ENCODE measurements around the gene ADRA2C. TPM values are rescaled to one million over a fixed set of nuclear protein-coding genes. Genes with fewer than 3 reads are reported as not detected.

The ADRA2C gene
- total and polyA plus RNA-seq, 4 donors, result 0.23 to 5.4 (median 1.9) TPM

DNA sequence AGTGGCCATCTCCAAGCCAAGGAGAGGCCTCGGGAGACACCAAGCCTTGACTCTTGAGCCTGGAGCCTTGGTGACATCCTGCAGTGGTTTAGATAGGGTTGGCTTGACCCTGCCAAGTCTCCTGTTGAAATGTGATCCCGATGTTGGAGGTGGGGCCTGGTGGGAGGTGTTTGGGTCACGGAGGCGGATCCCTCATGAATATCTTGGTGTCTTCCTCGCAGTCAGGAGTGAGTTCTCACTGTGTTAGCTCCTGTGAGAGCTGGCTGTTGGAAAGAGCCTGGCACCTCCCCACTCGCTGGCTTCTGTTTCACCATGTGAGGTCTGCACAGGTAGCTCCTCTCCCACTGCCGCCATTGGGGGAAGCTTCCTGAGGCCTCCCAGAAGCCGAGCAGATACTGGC lies 38.8 kb downstream of the ADRA2C start:
- ATAC-seq (ENCODE audit: insufficient read depth, low FRiP score) (no peak), DNase-seq (no peak)
- Histone ChIP-seq H3K27ac (ENCODE audit: low read depth in 1 of 2, low read length in 1 of 2) (no peak overlapping the region), H3K4me1 (ENCODE audit: control insufficient read depth in 5 of 5, insufficient read depth in 5 of 5, low read length in 5 of 5) (no peaks in the 10 kb centered on the region), H3K27me3 (ENCODE audit: control insufficient read depth in 3 of 3, insufficient read depth in 3 of 3, low read length in 2 of 3) (peaks cover 8 to 17% (median 9%) of the 10 kb centered on the region in 3 donors), H3K36me3 (ENCODE audit: control insufficient read depth in 4 of 4, insufficient read depth in 4 of 4, low read length in 4 of 4) (no peaks in the 10 kb centered on the region), H3K4me3 (no peak overlapping the region), H3K9ac (ENCODE audit: insufficient read depth in 1 of 2, low read length in 2 of 2) (no peak overlapping the region), H3K9me3 (ENCODE audit: control insufficient read depth in 4 of 4, insufficient read depth in 3 of 4, low read length in 3 of 4) (no peaks in the 10 kb centered on the region)
- WGBS, 2 donors, result 89 to 94% methylated on average over 8 of the region's 8 CpGs
- TF ChIP-seq, protein P1, sequence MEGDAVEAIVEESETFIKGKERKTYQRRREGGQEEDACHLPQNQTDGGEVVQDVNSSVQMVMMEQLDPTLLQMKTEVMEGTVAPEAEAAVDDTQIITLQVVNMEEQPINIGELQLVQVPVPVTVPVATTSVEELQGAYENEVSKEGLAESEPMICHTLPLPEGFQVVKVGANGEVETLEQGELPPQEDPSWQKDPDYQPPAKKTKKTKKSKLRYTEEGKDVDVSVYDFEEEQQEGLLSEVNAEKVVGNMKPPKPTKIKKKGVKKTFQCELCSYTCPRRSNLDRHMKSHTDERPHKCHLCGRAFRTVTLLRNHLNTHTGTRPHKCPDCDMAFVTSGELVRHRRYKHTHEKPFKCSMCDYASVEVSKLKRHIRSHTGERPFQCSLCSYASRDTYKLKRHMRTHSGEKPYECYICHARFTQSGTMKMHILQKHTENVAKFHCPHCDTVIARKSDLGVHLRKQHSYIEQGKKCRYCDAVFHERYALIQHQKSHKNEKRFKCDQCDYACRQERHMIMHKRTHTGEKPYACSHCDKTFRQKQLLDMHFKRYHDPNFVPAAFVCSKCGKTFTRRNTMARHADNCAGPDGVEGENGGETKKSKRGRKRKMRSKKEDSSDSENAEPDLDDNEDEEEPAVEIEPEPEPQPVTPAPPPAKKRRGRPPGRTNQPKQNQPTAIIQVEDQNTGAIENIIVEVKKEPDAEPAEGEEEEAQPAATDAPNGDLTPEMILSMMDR (IDR thresholded peaks at IDR 0.05; ENCODE audit: control extremely low read depth, extremely low read depth), result no peak

DNA sequence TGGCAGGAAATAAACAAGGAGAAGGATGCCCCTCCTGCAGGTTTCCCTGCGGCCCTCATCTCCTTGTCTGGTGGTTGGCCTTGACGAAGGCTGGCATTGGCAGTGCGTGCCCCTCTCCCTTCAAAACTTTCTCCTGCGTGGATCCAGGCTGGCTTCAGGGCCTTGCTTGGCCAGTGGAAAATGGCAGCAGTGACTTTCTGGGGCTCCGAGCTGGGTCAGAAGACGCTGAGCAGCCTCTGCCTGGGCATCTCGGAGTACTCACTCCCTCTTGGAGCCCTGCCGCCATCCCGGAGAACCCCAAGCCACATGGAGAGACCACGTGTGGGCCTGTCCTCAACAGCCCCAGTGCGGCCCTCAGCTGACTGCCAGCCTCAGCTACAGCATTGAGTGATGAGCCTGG lies 39.5 kb downstream of the ADRA2C start:
- TF ChIP-seq, protein P1 (IDR thresholded peaks at IDR 0.05; ENCODE audit: control extremely low read depth, extremely low read depth), result no peak
- no peaks in the 10 kb centered on the region for H3K4me1 ChIP-seq (ENCODE audit: control insufficient read depth in 5 of 5, insufficient read depth in 5 of 5, low read length in 5 of 5)
- H3K9me3 ChIP-seq (ENCODE audit: control insufficient read depth in 4 of 4, insufficient read depth in 3 of 4, low read length in 3 of 4), result no peaks in the 10 kb centered on the region
- H3K36me3 ChIP-seq (ENCODE audit: control insufficient read depth in 4 of 4, insufficient read depth in 4 of 4, low read length in 4 of 4), result no peaks in the 10 kb centered on the region
- no peak overlapping the region for H3K4me3 ChIP-seq
- DNase-seq (no peak), ATAC-seq (ENCODE audit: insufficient read depth, low FRiP score) (no peak)
- no peak overlapping the region for H3K9ac ChIP-seq (ENCODE audit: insufficient read depth in 1 of 2, low read length in 2 of 2)
- peaks cover 8 to 14% (median 9%) of the 10 kb centered on the region in 3 donors for H3K27me3 ChIP-seq (ENCODE audit: control insufficient read depth in 3 of 3, insufficient read depth in 3 of 3, low read length in 2 of 3)
- 93 to 95% methylated on average over 11 of the region's 11 CpGs for WGBS, 2 donors
- no peak overlapping the region for H3K27ac ChIP-seq (ENCODE audit: low read depth in 1 of 2, low read length in 1 of 2)

DNA sequence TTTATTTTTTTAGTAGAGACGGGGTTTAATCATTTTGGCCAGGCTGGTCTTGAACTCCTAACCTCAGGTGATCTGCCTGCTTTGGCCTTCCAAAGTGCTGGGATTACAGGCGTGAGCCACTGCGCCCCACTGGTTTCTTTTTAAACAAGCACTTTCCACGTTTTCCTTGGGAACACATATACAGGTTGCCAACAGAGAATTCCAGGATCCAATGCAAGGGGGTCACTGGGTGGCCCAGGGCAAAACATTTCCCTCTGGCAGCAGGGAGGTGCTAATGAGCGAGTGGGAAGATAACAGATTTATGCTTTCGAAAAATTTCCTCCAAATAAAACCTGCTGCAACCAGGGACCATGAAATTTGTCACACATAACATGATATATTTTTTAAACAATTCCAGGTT lies 41.1 kb downstream of the ADRA2C start:
- ATAC-seq (ENCODE audit: insufficient read depth, low FRiP score), result no peak
- peaks cover 8 to 14% (median 9%) of the 10 kb centered on the region in 3 donors for H3K27me3 ChIP-seq (ENCODE audit: control insufficient read depth in 3 of 3, insufficient read depth in 3 of 3, low read length in 2 of 3)
- TF ChIP-seq, protein P1 (IDR thresholded peaks at IDR 0.05; ENCODE audit: control extremely low read depth, extremely low read depth), result no peak
- no peak for DNase-seq
- H3K9me3 ChIP-seq (ENCODE audit: control insufficient read depth in 4 of 4, insufficient read depth in 3 of 4, low read length in 3 of 4), result no peaks in the 10 kb centered on the region
- H3K27ac ChIP-seq (ENCODE audit: low read depth in 1 of 2, low read length in 1 of 2), result no peak overlapping the region
- H3K4me1 ChIP-seq (ENCODE audit: control insufficient read depth in 5 of 5, insufficient read depth in 5 of 5, low read length in 5 of 5), result no peaks in the 10 kb centered on the region
- H3K9ac ChIP-seq (ENCODE audit: insufficient read depth in 1 of 2, low read length in 2 of 2), result no peak overlapping the region
- WGBS, 2 donors, result 57 to 64% methylated on average over 6 of the region's 6 CpGs
- H3K4me3 ChIP-seq, result no peak overlapping the region
- H3K36me3 ChIP-seq (ENCODE audit: control insufficient read depth in 4 of 4, insufficient read depth in 4 of 4, low read length in 4 of 4), result no peaks in the 10 kb centered on the region

DNA sequence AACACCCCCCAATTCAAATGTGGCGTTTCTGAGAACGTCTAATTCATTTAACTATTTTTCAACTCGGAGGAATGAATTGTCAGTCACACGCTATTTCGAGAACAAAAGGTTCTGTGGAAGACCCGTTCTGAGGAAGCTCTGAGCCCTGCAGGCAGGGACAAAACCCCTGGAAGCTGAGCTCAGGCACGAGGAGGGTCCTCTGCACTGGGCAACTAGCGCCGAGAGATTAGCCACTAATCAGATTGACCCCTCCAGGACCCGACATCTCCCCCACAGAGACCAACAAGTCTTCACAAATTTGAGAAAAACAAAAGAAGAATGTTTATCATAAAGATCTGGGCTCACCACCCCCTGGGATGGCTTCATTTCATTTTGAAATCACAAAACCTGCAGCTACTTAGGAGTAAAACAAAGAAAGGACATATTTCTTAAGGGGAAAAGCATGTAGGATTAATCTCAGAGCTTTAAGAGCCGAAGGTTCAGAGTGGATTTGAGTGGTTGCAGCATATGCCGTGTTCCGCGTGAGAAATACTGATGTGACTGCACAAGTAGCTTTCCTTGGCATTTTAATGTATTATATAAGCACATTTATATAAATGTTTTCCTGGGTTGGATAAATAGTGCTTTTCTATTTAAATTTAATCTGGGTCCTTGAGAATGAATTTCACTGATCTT lies 41.8 kb downstream of the ADRA2C start:
- no peaks in the 10 kb centered on the region for H3K9me3 ChIP-seq (ENCODE audit: control insufficient read depth in 4 of 4, insufficient read depth in 3 of 4, low read length in 3 of 4)
- TF ChIP-seq, protein P1 (IDR thresholded peaks at IDR 0.05; ENCODE audit: control extremely low read depth, extremely low read depth), result no peak

More for the DNA sequence above, 41.8 kb downstream of the ADRA2C start:
- H3K27me3 ChIP-seq (ENCODE audit: control insufficient read depth in 3 of 3, insufficient read depth in 3 of 3, low read length in 2 of 3), result peaks cover 8 to 14% (median 9%) of the 10 kb centered on the region in 3 donors
- H3K4me3 ChIP-seq, result no peak overlapping the region
- ATAC-seq (ENCODE audit: insufficient read depth, low FRiP score) (no peak), DNase-seq (no peak)
- 19 to 25% methylated on average over 14 of the region's 14 CpGs for WGBS, 2 donors
- no peak overlapping the region for H3K9ac ChIP-seq (ENCODE audit: insufficient read depth in 1 of 2, low read length in 2 of 2)
- H3K36me3 ChIP-seq (ENCODE audit: control insufficient read depth in 4 of 4, insufficient read depth in 4 of 4, low read length in 4 of 4), result no peaks in the 10 kb centered on the region
- no peaks in the 10 kb centered on the region for H3K4me1 ChIP-seq (ENCODE audit: control insufficient read depth in 5 of 5, insufficient read depth in 5 of 5, low read length in 5 of 5)
- H3K27ac ChIP-seq (ENCODE audit: low read depth in 1 of 2, low read length in 1 of 2), result no peak overlapping the region
